Testis (tissue), 3 donors: Measurements from ENCODE around the gene SLC25A25. TPM values are rescaled to one million over a fixed set of nuclear protein-coding genes. Genes with fewer than 3 reads are reported as not detected.

Source experiments
- DNase-seq: peaks from one replicate; pipeline ENCODE4 v3.0.0-alpha.2; 2019
- H3K27ac ChIP-seq, 2 donors: fragments of 200-600 bp; sonication (generic); one replicate each; pipeline ENCODE4 v1.5.1; 2019
- H3K27me3 ChIP-seq: fragments of 200-600 bp; sonication (generic); one replicate; pipeline ENCODE4 v1.5.1; 2019
- H3K36me3 ChIP-seq: fragments of 200-600 bp; sonication (generic); one replicate; pipeline ENCODE4 v1.5.1; 2017; ENCODE audit warnings: low read depth; ENCODE audit errors: missing control alignments
- H3K4me1 ChIP-seq: fragments of 200-600 bp; sonication (generic); one replicate; pipeline ENCODE4 v1.5.1; 2019
- H3K4me3 ChIP-seq, 2 donors: fragments of 200-600 bp; sonication (generic); one replicate each; pipeline ENCODE4 v1.5.1; 2017 to 2019
- H3K9me3 ChIP-seq: fragments of 200-600 bp; sonication (generic); one replicate; pipeline ENCODE4 v1.5.1; 2017
- POLR2A ChIP-seq: fragments of 450-650 bp; IDR thresholded peaks from one replicate; pipeline ENCODE4 v1.6.1; 2017; ENCODE audit warnings: antibody characterized with exemption, mild to moderate bottlenecking, moderate library complexity
- WGBS, 2 donors: methylation state at CpG; one replicate each; pipeline ENCODE4 v1.1.5; 2018; 5-methylcytosine and 5-hydroxymethylcytosine counted together
- intact Hi-C: fragments of 100-400 bp; cut with DNase I; formaldehyde crosslinking; loops from one replicate; pipeline ENCODE4 v1.15.1; 2023; ENCODE audit warnings: low total_unique reads
- polyA plus RNA-seq: library from polyadenylated mRNA; stranded (reverse); fragments of 350-450 nt; fragmentation: Illumina TruSeq; extraction: RNeasy Lipid Tissue Mini Kit (QIAGEN cat#74804); gene quantifications from one replicate; pipeline ENCODE4 v1.2.3, GENCODE V29; 2014; ENCODE audit warnings: low read depth, low replicate concordance; ENCODE audit not compliant: insufficient read depth
- total RNA-seq, 2 donors: library from RNA; depleted of rRNA; stranded (reverse); fragments of >200 nt; gene quantifications; one replicate each; pipeline ENCODE4 v1.2.3, GENCODE V29; 2016
- TF ChIP-seq, protein P1 (sequence below), 3 experiments: fragments of 450-650 bp in 2 of 3; fragments of 200-600 bp in 1 of 3; sonication (generic) in 1 of 3; IDR thresholded peaks; one replicate each; pipeline ENCODE4 v1.5.1; 2016 to 2019; ENCODE audit warnings: antibody characterized with exemption in 3 of 3, mild to moderate bottlenecking in 2 of 3, moderate library complexity in 1 of 3

Gene SLC25A25
- total and polyA plus RNA-seq, 3 donors from 2014 or later: 15.0 to 21.1 (median 19.1) TPM

DNA sequence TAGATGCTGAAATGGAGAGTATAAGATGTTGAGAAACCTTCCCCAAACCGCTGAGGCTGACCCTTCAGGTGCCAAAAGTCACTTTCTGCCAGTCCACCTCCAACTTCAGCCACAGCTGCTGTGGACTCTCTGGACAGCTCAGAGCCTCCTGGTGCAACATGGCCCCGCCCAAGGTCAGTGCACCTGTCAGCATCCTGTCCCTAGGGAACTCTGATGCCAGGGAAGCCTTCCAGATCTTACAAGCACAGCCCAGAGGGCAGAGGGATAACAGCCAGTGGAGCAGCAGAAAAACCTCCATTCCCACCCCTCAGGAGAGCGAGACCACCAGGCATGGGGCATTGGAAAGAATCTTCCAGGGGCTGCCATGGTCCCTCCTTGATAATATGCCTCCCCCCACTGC lies 70.0 kb downstream of the SLC25A25 start:
- 69 to 81% methylated on average over 2 to 3 of the region's 3 CpGs for WGBS, 2 donors
- intact Hi-C loops: no loop called here
- no peak overlapping the region for H3K4me3 ChIP-seq
- no peak overlapping the region for H3K27ac ChIP-seq
- TF ChIP-seq, protein P1, sequence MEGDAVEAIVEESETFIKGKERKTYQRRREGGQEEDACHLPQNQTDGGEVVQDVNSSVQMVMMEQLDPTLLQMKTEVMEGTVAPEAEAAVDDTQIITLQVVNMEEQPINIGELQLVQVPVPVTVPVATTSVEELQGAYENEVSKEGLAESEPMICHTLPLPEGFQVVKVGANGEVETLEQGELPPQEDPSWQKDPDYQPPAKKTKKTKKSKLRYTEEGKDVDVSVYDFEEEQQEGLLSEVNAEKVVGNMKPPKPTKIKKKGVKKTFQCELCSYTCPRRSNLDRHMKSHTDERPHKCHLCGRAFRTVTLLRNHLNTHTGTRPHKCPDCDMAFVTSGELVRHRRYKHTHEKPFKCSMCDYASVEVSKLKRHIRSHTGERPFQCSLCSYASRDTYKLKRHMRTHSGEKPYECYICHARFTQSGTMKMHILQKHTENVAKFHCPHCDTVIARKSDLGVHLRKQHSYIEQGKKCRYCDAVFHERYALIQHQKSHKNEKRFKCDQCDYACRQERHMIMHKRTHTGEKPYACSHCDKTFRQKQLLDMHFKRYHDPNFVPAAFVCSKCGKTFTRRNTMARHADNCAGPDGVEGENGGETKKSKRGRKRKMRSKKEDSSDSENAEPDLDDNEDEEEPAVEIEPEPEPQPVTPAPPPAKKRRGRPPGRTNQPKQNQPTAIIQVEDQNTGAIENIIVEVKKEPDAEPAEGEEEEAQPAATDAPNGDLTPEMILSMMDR (IDR thresholded peaks at IDR 0.05): no peak
- no peak for TF ChIP-seq POLR2A
- no peaks in the 10 kb centered on the region for H3K4me1 ChIP-seq
- H3K9me3 ChIP-seq: no peaks in the 10 kb centered on the region
- H3K27me3 ChIP-seq: no peaks in the 10 kb centered on the region
- no peaks in the 10 kb centered on the region for H3K36me3 ChIP-seq
- DNase-seq: no peak

DNA sequence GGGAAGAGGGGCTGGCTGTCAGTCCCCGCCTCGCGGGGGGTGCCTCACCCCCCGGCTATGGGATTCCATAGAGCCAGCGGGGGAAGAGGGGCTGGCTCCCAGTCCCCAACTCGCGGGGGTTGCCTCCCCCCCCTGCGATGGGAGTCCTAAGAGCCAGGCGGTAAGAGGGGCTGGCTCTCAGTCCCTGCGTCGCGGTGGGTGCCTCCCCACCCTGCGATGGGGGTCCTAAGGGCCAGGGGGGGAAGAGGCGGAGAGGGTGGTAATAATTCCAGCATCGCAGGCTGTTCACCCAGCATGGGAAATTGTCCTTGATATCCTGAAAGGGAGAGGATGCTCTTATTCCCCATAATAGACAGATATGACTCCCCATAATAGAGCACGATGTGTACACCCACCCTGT lies 71.6 kb downstream of the SLC25A25 start:
- DNase-seq: no peak
- WGBS, 2 donors: 79 to 97% methylated on average over 3 to 8 of the region's 16 CpGs
- intact Hi-C loops: no loop called here
- no peaks in the 10 kb centered on the region for H3K4me1 ChIP-seq
- no peaks in the 10 kb centered on the region for H3K27me3 ChIP-seq
- H3K36me3 ChIP-seq: no peaks in the 10 kb centered on the region
- no peaks in the 10 kb centered on the region for H3K9me3 ChIP-seq
- no peak overlapping the region for H3K27ac ChIP-seq
- no peak overlapping the region for H3K4me3 ChIP-seq
- TF ChIP-seq, protein P1 (IDR thresholded peaks at IDR 0.05): no peak
- no peak for TF ChIP-seq POLR2A

DNA sequence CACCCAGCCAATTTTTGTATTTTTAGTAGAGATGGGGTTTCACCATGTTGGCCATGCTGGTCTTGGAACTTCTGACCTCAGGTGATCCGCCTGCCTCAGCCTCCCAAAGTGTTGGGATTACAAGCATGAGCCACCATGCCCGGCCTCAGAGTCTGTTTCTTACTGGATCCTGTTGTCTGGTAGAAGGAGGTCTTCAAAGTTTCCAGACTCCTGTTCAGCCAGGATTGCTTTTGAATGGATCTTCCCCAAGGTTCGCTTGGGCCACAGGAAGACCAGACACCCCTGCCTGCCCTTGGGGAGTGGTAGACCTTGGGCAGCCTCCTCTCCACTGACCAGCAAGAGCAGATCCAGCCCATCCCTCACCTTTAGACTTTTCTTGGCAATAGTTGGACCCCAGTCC lies 73.6 kb downstream of the SLC25A25 start:
- 94 to 98% methylated on average over 2 to 3 of the region's 3 CpGs for WGBS, 2 donors
- no peaks in the 10 kb centered on the region for H3K4me1 ChIP-seq
- no peak overlapping the region for H3K27ac ChIP-seq
- no peaks in the 10 kb centered on the region for H3K9me3 ChIP-seq
- no peak for TF ChIP-seq POLR2A
- TF ChIP-seq, protein P1 (IDR thresholded peaks at IDR 0.05): no peak
- no peak for DNase-seq
- no peaks in the 10 kb centered on the region for H3K27me3 ChIP-seq
- H3K4me3 ChIP-seq: no peak overlapping the region
- intact Hi-C loops: no loop called here
- H3K36me3 ChIP-seq: no peaks in the 10 kb centered on the region

DNA sequence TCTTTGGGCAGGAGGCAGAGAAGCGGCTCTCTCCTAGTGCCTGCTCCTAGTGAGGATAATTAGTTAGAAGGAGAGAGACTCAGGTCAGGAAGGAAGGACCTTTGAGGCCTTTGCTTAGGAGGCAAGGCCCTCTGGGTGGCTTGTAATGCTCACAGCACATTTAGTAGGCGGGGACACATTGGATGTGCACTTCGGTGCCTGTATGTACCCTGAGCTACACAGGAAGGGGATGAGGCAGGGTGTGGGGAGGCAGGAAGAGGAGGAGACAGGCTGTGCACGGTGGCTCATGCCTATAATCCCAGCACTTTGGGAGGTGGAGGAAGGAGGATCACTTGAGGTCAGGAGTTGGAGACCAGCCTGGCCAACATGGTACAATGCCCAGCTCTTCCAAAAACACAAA lies 74.0 kb downstream of the SLC25A25 start:
- H3K27me3 ChIP-seq: no peaks in the 10 kb centered on the region
- H3K4me3 ChIP-seq: no peak overlapping the region
- no peaks in the 10 kb centered on the region for H3K9me3 ChIP-seq
- intact Hi-C loops: no loop called here
- H3K4me1 ChIP-seq: no peaks in the 10 kb centered on the region
- no peak for TF ChIP-seq POLR2A
- TF ChIP-seq, protein P1 (IDR thresholded peaks at IDR 0.05): no peak
- DNase-seq: no peak
- WGBS, 2 donors: 67 to 82% methylated on average over 4 of the region's 4 CpGs
- no peak overlapping the region for H3K27ac ChIP-seq
- H3K36me3 ChIP-seq: no peaks in the 10 kb centered on the region

DNA sequence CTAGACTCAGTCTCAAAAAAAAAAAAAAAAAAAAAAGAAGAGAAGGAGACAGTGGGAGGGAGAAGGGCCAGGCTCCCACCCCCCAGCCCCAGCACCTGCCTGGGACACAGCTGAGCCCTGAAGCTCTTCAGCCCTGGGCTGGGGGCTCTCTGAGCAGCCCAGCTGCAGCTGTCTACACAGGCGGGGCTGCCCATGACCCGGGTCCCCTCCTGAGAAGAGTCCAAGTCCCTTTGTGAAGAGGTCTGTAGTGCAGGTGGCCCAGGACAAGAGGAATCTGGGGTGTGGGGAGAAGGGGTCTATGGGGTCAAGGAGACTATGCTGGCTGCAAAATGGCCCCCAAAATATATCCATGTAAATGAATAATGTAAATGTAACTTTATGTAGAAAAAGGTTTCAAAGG lies 74.6 kb downstream of the SLC25A25 start:
- H3K4me1 ChIP-seq: no peaks in the 10 kb centered on the region
- intact Hi-C loops: no loop called here
- H3K4me3 ChIP-seq: no peak overlapping the region
- no peaks in the 10 kb centered on the region for H3K27me3 ChIP-seq
- no peak overlapping the region for H3K27ac ChIP-seq
- DNase-seq: no peak
- 93 to 94% methylated on average over 2 of the region's 2 CpGs for WGBS, 2 donors
- TF ChIP-seq, protein P1 (IDR thresholded peaks at IDR 0.05): no peak
- no peak for TF ChIP-seq POLR2A
- H3K36me3 ChIP-seq: no peaks in the 10 kb centered on the region
- H3K9me3 ChIP-seq: no peaks in the 10 kb centered on the region
